ENCODE results near the gene TMC8.
A peak's percentile ranks its signal among the peaks of the same experiment; 100 is the strongest.

TMC8 gene

GRCh38 chr17:78174346-78174869, 43.8 kb downstream of the TMC8 start:
- DNase-seq = no peak
- H3K18ac ChIP-seq (ENCODE audit: low read depth in 1 of 2, low read length in 2 of 2) = peak overlapping the region in 1 of 2 experiments; percentile 2
- no peak overlapping the region for H3K9ac ChIP-seq (ENCODE audit: low read length)
- H4K91ac ChIP-seq (ENCODE audit: low read length) = no peak overlapping the region
- H2BK15ac ChIP-seq (ENCODE audit: low read depth, poor library complexity, severe bottlenecking) = peak overlapping the region; percentile 3
- H3K4me3 ChIP-seq (ENCODE audit: insufficient read depth in 1 of 2, low read depth in 1 of 2, low read length in 2 of 2) = no peak overlapping the region
- H3K4ac ChIP-seq (ENCODE audit: low read depth in 1 of 2, low read length in 2 of 2) = no peak overlapping the region
- 97% methylated on average over 15 of the region's 15 CpGs for WGBS
- no peak overlapping the region for H3K4me2 ChIP-seq (ENCODE audit: low read length, poor library complexity, severe bottlenecking)
- no peak overlapping the region for H4K8ac ChIP-seq (ENCODE audit: low read length)
- no peak overlapping the region for H3K14ac ChIP-seq (ENCODE audit: low read length in 2 of 2)
- H3K4me1 ChIP-seq (ENCODE audit: control insufficient read depth, insufficient read depth, low read depth, low read length) = peaks cover 25% of the 10 kb centered on the region
- no peak overlapping the region for H2BK120ac ChIP-seq (ENCODE audit: low read depth, low read length)
- H3K27me3 ChIP-seq (ENCODE audit: control insufficient read depth in 1 of 2, insufficient read depth in 1 of 2, low read length in 2 of 2) = peaks cover 0 to 7% of the 10 kb centered on the region in 2 experiments
- no peak overlapping the region for H2BK5ac ChIP-seq (ENCODE audit: low read depth, low read length, poor library complexity, severe bottlenecking)
- H3K79me1 ChIP-seq (replicated peaks; ENCODE audit: low read length, poor library complexity, severe bottlenecking) = peaks cover 7% of the 10 kb centered on the region
- H3K9me3 ChIP-seq (ENCODE audit: control insufficient read depth, low read length) = no peaks in the 10 kb centered on the region
- peak overlapping the region in 1 of 2 experiments; percentile 33 for H2BK12ac ChIP-seq (ENCODE audit: low read length in 2 of 2)
- H2AK5ac ChIP-seq (ENCODE audit: low read length, severe bottlenecking) = no peak overlapping the region
- H3K23ac ChIP-seq (ENCODE audit: low read length in 2 of 2) = no peak overlapping the region
- H3K27ac ChIP-seq (ENCODE audit: low read length, poor library complexity, severe bottlenecking) = no peak overlapping the region
- peaks cover 0 to 50% of the 10 kb centered on the region in 2 experiments for H3K36me3 ChIP-seq (ENCODE audit: control insufficient read depth in 1 of 2, insufficient read depth in 2 of 2, low read depth in 1 of 2, low read length in 2 of 2)
- no peak overlapping the region for H2AFZ ChIP-seq (ENCODE audit: low read depth, low read length)

GRCh38 chr17:78174870-78175642, 44.5 kb downstream of the TMC8 start:
- Histone ChIP-seq H2AK5ac (ENCODE audit: low read length, severe bottlenecking) (no peak overlapping the region), H2AFZ (ENCODE audit: low read depth, low read length) (no peak overlapping the region), H3K9me3 (ENCODE audit: control insufficient read depth, low read length) (no peaks in the 10 kb centered on the region), H2BK12ac (ENCODE audit: low read length in 2 of 2) (no peak overlapping the region), H3K4me2 (ENCODE audit: low read length, poor library complexity, severe bottlenecking) (no peak overlapping the region), H3K27ac (ENCODE audit: low read length, poor library complexity, severe bottlenecking) (no peak overlapping the region), H3K79me1 (replicated peaks; ENCODE audit: low read length, poor library complexity, severe bottlenecking) (peaks cover 7% of the 10 kb centered on the region), H3K4me3 (ENCODE audit: insufficient read depth in 1 of 2, low read depth in 1 of 2, low read length in 2 of 2) (no peak overlapping the region), H3K23ac (ENCODE audit: low read length in 2 of 2) (no peak overlapping the region), H2BK5ac (ENCODE audit: low read depth, low read length, poor library complexity, severe bottlenecking) (no peak overlapping the region), H2BK15ac (ENCODE audit: low read depth, poor library complexity, severe bottlenecking) (no peak overlapping the region), H4K91ac (ENCODE audit: low read length) (peak overlapping the region; percentile 1), H3K27me3 (ENCODE audit: control insufficient read depth in 1 of 2, insufficient read depth in 1 of 2, low read length in 2 of 2) (peaks cover 0 to under 1% of the 10 kb centered on the region in 2 experiments), H3K18ac (ENCODE audit: low read depth in 1 of 2, low read length in 2 of 2) (peak overlapping the region in 1 of 2 experiments; percentile 2), H4K8ac (ENCODE audit: low read length) (no peak overlapping the region), H3K9ac (ENCODE audit: low read length) (no peak overlapping the region), H3K36me3 (ENCODE audit: control insufficient read depth in 1 of 2, insufficient read depth in 2 of 2, low read depth in 1 of 2, low read length in 2 of 2) (peaks cover 0 to 50% of the 10 kb centered on the region in 2 experiments), H3K4me1 (ENCODE audit: control insufficient read depth, insufficient read depth, low read depth, low read length) (peaks cover 25% of the 10 kb centered on the region), H3K14ac (ENCODE audit: low read length in 2 of 2) (no peak overlapping the region), H3K4ac (ENCODE audit: low read depth in 1 of 2, low read length in 2 of 2) (no peak overlapping the region), H2BK120ac (ENCODE audit: low read depth, low read length) (no peak overlapping the region)
- no peak for DNase-seq
- 96% methylated on average over 28 of the region's 28 CpGs for WGBS

- Histone ChIP-seq H2BK120ac (ENCODE audit: low read depth, low read length) (no peak overlapping the region), H3K27me3 (ENCODE audit: control insufficient read depth in 1 of 2, insufficient read depth in 1 of 2, low read length in 2 of 2) (no peaks in the 10 kb centered on the region), H3K4me2 (ENCODE audit: low read length, poor library complexity, severe bottlenecking) (no peak overlapping the region), H3K79me1 (replicated peaks; ENCODE audit: low read length, poor library complexity, severe bottlenecking) (peaks cover 7% of the 10 kb centered on the region), H2AFZ (ENCODE audit: low read depth, low read length) (no peak overlapping the region), H3K18ac (ENCODE audit: low read depth in 1 of 2, low read length in 2 of 2) (no peak overlapping the region), H4K8ac (ENCODE audit: low read length) (no peak overlapping the region), H2BK5ac (ENCODE audit: low read depth, low read length, poor library complexity, severe bottlenecking) (no peak overlapping the region), H3K4me1 (ENCODE audit: control insufficient read depth, insufficient read depth, low read depth, low read length) (peaks cover 25% of the 10 kb centered on the region), H3K4ac (ENCODE audit: low read depth in 1 of 2, low read length in 2 of 2) (no peak overlapping the region), H3K36me3 (ENCODE audit: control insufficient read depth in 1 of 2, insufficient read depth in 2 of 2, low read depth in 1 of 2, low read length in 2 of 2) (peaks cover 0 to 48% of the 10 kb centered on the region in 2 experiments), H3K14ac (ENCODE audit: low read length in 2 of 2) (no peak overlapping the region), H3K27ac (ENCODE audit: low read length, poor library complexity, severe bottlenecking) (no peak overlapping the region), H2AK5ac (ENCODE audit: low read length, severe bottlenecking) (no peak overlapping the region), H3K4me3 (ENCODE audit: insufficient read depth in 1 of 2, low read depth in 1 of 2, low read length in 2 of 2) (no peak overlapping the region), H3K9ac (ENCODE audit: low read length) (no peak overlapping the region), H2BK12ac (ENCODE audit: low read length in 2 of 2) (no peak overlapping the region), H2BK15ac (ENCODE audit: low read depth, poor library complexity, severe bottlenecking) (no peak overlapping the region), H3K9me3 (ENCODE audit: control insufficient read depth, low read length) (no peaks in the 10 kb centered on the region), H3K23ac (ENCODE audit: low read length in 2 of 2) (no peak overlapping the region), H4K91ac (ENCODE audit: low read length) (no peak overlapping the region)
- 98% methylated on average over 14 of the region's 14 CpGs for WGBS
- DNase-seq = no peak
These were observed 45.0 kb downstream of the TMC8 start for GRCh38 chr17:78175643-78175981.

GRCh38 chr17:78176548-78177025, 46.0 kb downstream of the TMC8 start:
- H2BK120ac ChIP-seq (ENCODE audit: low read depth, low read length) = no peak overlapping the region
- H3K4me1 ChIP-seq (ENCODE audit: control insufficient read depth, insufficient read depth, low read depth, low read length) = peaks cover 27% of the 10 kb centered on the region

More at GRCh38 chr17:78176548-78177025, 46.0 kb downstream of the TMC8 start:
- H2BK15ac ChIP-seq (ENCODE audit: low read depth, poor library complexity, severe bottlenecking) = peak overlapping the region; percentile 67
- no peak overlapping the region for H3K4me3 ChIP-seq (ENCODE audit: insufficient read depth in 1 of 2, low read depth in 1 of 2, low read length in 2 of 2)
- H4K91ac ChIP-seq (ENCODE audit: low read length) = peak overlapping the region; percentile 20
- H3K4ac ChIP-seq (ENCODE audit: low read depth in 1 of 2, low read length in 2 of 2) = no peak overlapping the region
- H3K14ac ChIP-seq (ENCODE audit: low read length in 2 of 2) = no peak overlapping the region
- H3K18ac ChIP-seq (ENCODE audit: low read depth in 1 of 2, low read length in 2 of 2) = no peak overlapping the region
- H3K79me1 ChIP-seq (replicated peaks; ENCODE audit: low read length, poor library complexity, severe bottlenecking) = peaks cover 2% of the 10 kb centered on the region
- peak overlapping the region; percentile 25 for H2AK5ac ChIP-seq (ENCODE audit: low read length, severe bottlenecking)
- no peak overlapping the region for H2BK5ac ChIP-seq (ENCODE audit: low read depth, low read length, poor library complexity, severe bottlenecking)
- WGBS = 43% methylated on average over 8 of the region's 14 CpGs
- no peak overlapping the region for H3K27ac ChIP-seq (ENCODE audit: low read length, poor library complexity, severe bottlenecking)
- H3K36me3 ChIP-seq (ENCODE audit: control insufficient read depth in 1 of 2, insufficient read depth in 2 of 2, low read depth in 1 of 2, low read length in 2 of 2) = peaks cover 0 to 39% of the 10 kb centered on the region in 2 experiments
- H3K9me3 ChIP-seq (ENCODE audit: control insufficient read depth, low read length) = no peaks in the 10 kb centered on the region
- peak; percentile 45 for DNase-seq
- peak overlapping the region in 1 of 2 experiments; percentile 12 for H2BK12ac ChIP-seq (ENCODE audit: low read length in 2 of 2)
- no peak overlapping the region for H3K9ac ChIP-seq (ENCODE audit: low read length)
- H2AFZ ChIP-seq (ENCODE audit: low read depth, low read length) = no peak overlapping the region
- H3K27me3 ChIP-seq (ENCODE audit: control insufficient read depth in 1 of 2, insufficient read depth in 1 of 2, low read length in 2 of 2) = no peaks in the 10 kb centered on the region
- no peak overlapping the region for H4K8ac ChIP-seq (ENCODE audit: low read length)
- H3K23ac ChIP-seq (ENCODE audit: low read length in 2 of 2) = no peak overlapping the region
- H3K4me2 ChIP-seq (ENCODE audit: low read length, poor library complexity, severe bottlenecking) = no peak overlapping the region

All from mesenchymal stem cell (in vitro differentiated cells and primary cell).